ENCODE results near the gene ABCG1. TPM values are rescaled to one million over a fixed set of nuclear protein-coding genes. Genes with fewer than 3 reads are reported as not detected.

ABCG1 gene
- total RNA-seq, 1 donor from 2014 or later = 62.9 TPM

- DNase-seq (ENCODE audit: low read depth in 2 of 2) = no peak
These were observed 12.8 kb downstream of the ABCG1 start for GRCh38 chr21:42231756-42232155.

GRCh38 chr21:42232176-42232825 lies 13.4 kb downstream of the ABCG1 start:
- no peak for DNase-seq (ENCODE audit: low read depth in 2 of 2)

- DNase-seq (ENCODE audit: low read depth in 2 of 2) = peak in 1 of 2 donors; percentile 84
These were observed 14.4 kb downstream of the ABCG1 start for GRCh38 chr21:42233067-42233961.

GRCh38 chr21:42234041-42234440 lies 15.1 kb downstream of the ABCG1 start:
- peak in 1 of 2 donors; percentile 9 for DNase-seq (ENCODE audit: low read depth in 2 of 2)

GRCh38 chr21:42234464-42235241 lies 15.7 kb downstream of the ABCG1 start:
- DNase-seq (ENCODE audit: low read depth in 2 of 2) = peak in 1 of 2 donors; percentile 75

GRCh38 chr21:42235593-42235992 lies 16.7 kb downstream of the ABCG1 start:
- DNase-seq (ENCODE audit: low read depth in 2 of 2) = peak in 1 of 2 donors; percentile 14

GRCh38 chr21:42236014-42236413 lies 17.1 kb downstream of the ABCG1 start:
- peak in 1 of 2 donors; percentile 27 for DNase-seq (ENCODE audit: low read depth in 2 of 2)

- DNase-seq (ENCODE audit: low read depth in 2 of 2) = no peak
These were observed 17.8 kb downstream of the ABCG1 start for GRCh38 chr21:42236693-42237092.

GRCh38 chr21:42237161-42237560 lies 18.2 kb downstream of the ABCG1 start:
- DNase-seq (ENCODE audit: low read depth in 2 of 2) = no peak

- no peak for DNase-seq (ENCODE audit: low read depth in 2 of 2)
These were observed 18.6 kb downstream of the ABCG1 start for GRCh38 chr21:42237577-42237976.

GRCh38 chr21:42238185-42238934 lies 19.4 kb downstream of the ABCG1 start:
- no peak for DNase-seq (ENCODE audit: low read depth in 2 of 2)

- no peak for DNase-seq (ENCODE audit: low read depth in 2 of 2)
These were observed 20.6 kb downstream of the ABCG1 start for GRCh38 chr21:42239556-42239955.

GRCh38 chr21:42239973-42240372 lies 21.0 kb downstream of the ABCG1 start:
- DNase-seq (ENCODE audit: low read depth in 2 of 2) = no peak

GRCh38 chr21:42242611-42243010 lies 23.7 kb downstream of the ABCG1 start:
- no peak for DNase-seq (ENCODE audit: low read depth in 2 of 2)

GRCh38 chr21:42243026-42243425 lies 24.1 kb downstream of the ABCG1 start:
- no peak for DNase-seq (ENCODE audit: low read depth in 2 of 2)

GRCh38 chr21:42245331-42246193 lies 26.6 kb downstream of the ABCG1 start:
- no peak for DNase-seq (ENCODE audit: low read depth in 2 of 2)

GRCh38 chr21:42247716-42248115 lies 28.8 kb downstream of the ABCG1 start:
- DNase-seq (ENCODE audit: low read depth in 2 of 2) = no peak

- DNase-seq (ENCODE audit: low read depth in 2 of 2) = no peak
These were observed 29.3 kb downstream of the ABCG1 start for GRCh38 chr21:42248241-42248640.

- no peak for DNase-seq (ENCODE audit: low read depth in 2 of 2)
These were observed 30.1 kb downstream of the ABCG1 start for GRCh38 chr21:42248783-42249597.
